Gastrocnemius medialis (tissue), 4 donors: ENCODE results near the gene SMAD1. TPM values are rescaled to one million over a fixed set of nuclear protein-coding genes. Genes with fewer than 3 reads are reported as not detected.

Experiments used
- ATAC-seq, 2 donors: fragments of 150-250 bp; one replicate each; pipeline ENCODE4 v1.9.1; 2016
- DNase-seq, 2 donors: peaks; one replicate each; pipeline ENCODE4 v3.0.0-alpha.2; 2019
- H3K27ac ChIP-seq, 4 donors: fragments of 200-600 bp; sonication (generic); 1 replicate in 1 of 4; 2 replicates in 3 of 4; pipeline ENCODE4 v1.5.1; 2016 to 2018; ENCODE audit warnings: mild to moderate bottlenecking in 2 of 4, moderate library complexity in 1 of 4
- H3K27me3 ChIP-seq, 3 donors: fragments of 200-600 bp; sonication (generic) in 2 of 3; 1 replicate in 1 of 3; 2 replicates in 2 of 3; pipeline versions ENCODE4 v1.5.1 to v1.6.0; 2016 to 2019; ENCODE audit warnings: mild to moderate bottlenecking in 1 of 3, moderate library complexity in 1 of 3
- H3K36me3 ChIP-seq, 2 donors: fragments of 200-600 bp; sonication (generic) in 1 of 2; one replicate each; pipeline ENCODE4 v1.5.1; 2017 to 2018
- H3K4me1 ChIP-seq, 2 donors: fragments of 200-600 bp; sonication (generic) in 1 of 2; one replicate each; pipeline ENCODE4 v1.5.1; 2016 to 2017; ENCODE audit warnings: mild to moderate bottlenecking in 2 of 2
- H3K4me3 ChIP-seq, 4 donors: fragments of 200-600 bp; sonication (generic) in 3 of 4; 1 replicate in 1 of 4; 2 replicates in 3 of 4; pipeline ENCODE4 v1.5.1; 2016 to 2019; ENCODE audit warnings: mild to moderate bottlenecking in 2 of 4
- H3K9me3 ChIP-seq, 3 donors: fragments of 200-600 bp; sonication (generic) in 2 of 3; 1 replicate in 1 of 3; 2 replicates in 2 of 3; pipeline ENCODE4 v1.5.1; 2016 to 2019
- CTCF ChIP-seq, 5 experiments: fragments of 450-650 bp in 3 of 5; fragments of 200-600 bp in 2 of 5; sonication (generic) in 2 of 5; IDR thresholded peaks in 4 of 5; conservative IDR thresholded peaks in 1 of 5; 1 replicate in 4 of 5; 2 replicates in 1 of 5; pipeline ENCODE4 v1.5.1; 2016 to 2019; ENCODE audit warnings: antibody characterized with exemption in 5 of 5, mild to moderate bottlenecking in 3 of 5, moderate library complexity in 3 of 5
- POLR2A ChIP-seq, 2 donors: fragments of 450-650 bp; IDR thresholded peaks; one replicate each; pipeline ENCODE4 v1.6.1; 2017; ENCODE audit warnings: antibody characterized with exemption in 2 of 2, mild to moderate bottlenecking in 2 of 2, moderate library complexity in 2 of 2
- in situ Hi-C, 4 donors: fragments of 200-750 bp; cut with MboI; loops; one replicate each; pipeline versions ENCODE4 v1.15.0 to v1.8.0; 2017; ENCODE audit warnings: low sequenced_read_pairs in 4 of 4
- intact Hi-C: fragments of 100-400 bp; cut with DNase I; formaldehyde crosslinking; loops from one replicate; pipeline ENCODE4 v1.15.1; 2023; ENCODE audit warnings: low total_unique reads
- total RNA-seq, 4 donors: library from RNA; depleted of rRNA; stranded (reverse); fragments of >200 nt; gene quantifications; one replicate each; pipeline versions ENCODE4 v1.1.0 to v1.2.3, GENCODE V29; 2016

SMAD1 gene
- total RNA-seq, 4 donors from 2014 or later, result 19.9 to 33.9 (median 21.7) TPM

- no peaks in the 10 kb centered on the region for H3K4me1 ChIP-seq
- H3K9me3 ChIP-seq, result no peaks in the 10 kb centered on the region
- H3K36me3 ChIP-seq, result peaks cover 0 to 20% of the 10 kb centered on the region in 2 donors
- TF ChIP-seq POLR2A (IDR thresholded peaks at IDR 0.05) (no peak), CTCF (IDR thresholded peaks at IDR 0.05 in 4 of 5, conservative IDR thresholded peaks at IDR 0.05 in 1 of 5) (no peak)
- DNase-seq (no peak), ATAC-seq (no peak)
- intact Hi-C loops (loop anchor here (5.0 kb wide), 1 partner anchor 49 kb away; no protein-coding TSS in a partner anchor), in situ Hi-C loops (loop anchor here in 2 of 4 donors (10.0 to 25.0 kb wide), 2 partner anchors 326 to 349 kb away; no protein-coding TSS in a partner anchor)
- no peak overlapping the region for H3K27ac ChIP-seq
- no peaks in the 10 kb centered on the region for H3K27me3 ChIP-seq
- H3K4me3 ChIP-seq, result no peak overlapping the region
Observed at GRCh38 chr4:145563293-145563985, 81.8 kb downstream of the SMAD1 start.

- intact Hi-C loops (loop anchor here (5.0 kb wide), 1 partner anchor 48 kb away; no protein-coding TSS in a partner anchor), in situ Hi-C loops (loop anchor here in 2 of 4 donors (10.0 to 25.0 kb wide), 2 partner anchors 327 to 350 kb away; no protein-coding TSS in a partner anchor)
- Histone ChIP-seq H3K27me3 (no peaks in the 10 kb centered on the region), H3K9me3 (no peaks in the 10 kb centered on the region), H3K36me3 (peaks cover 0 to 11% of the 10 kb centered on the region in 2 donors), H3K4me3 (no peak overlapping the region), H3K27ac (no peak overlapping the region), H3K4me1 (no peaks in the 10 kb centered on the region)
- no peak for ATAC-seq
- no peak for DNase-seq
- no peak for TF ChIP-seq POLR2A (IDR thresholded peaks at IDR 0.05)
- TF ChIP-seq CTCF (IDR thresholded peaks at IDR 0.05 in 4 of 5, conservative IDR thresholded peaks at IDR 0.05 in 1 of 5), result no peak
Observed at GRCh38 chr4:145564540-145564939, 82.9 kb downstream of the SMAD1 start.

- intact Hi-C loops (no loop called here), in situ Hi-C loops (loop anchor here in 2 of 4 donors (10.0 to 25.0 kb wide), 2 partner anchors 328 to 351 kb away; no protein-coding TSS in a partner anchor)
- no peak overlapping the region for H3K27ac ChIP-seq
- H3K4me1 ChIP-seq, result no peaks in the 10 kb centered on the region
- H3K4me3 ChIP-seq, result no peak overlapping the region
- H3K9me3 ChIP-seq, result no peaks in the 10 kb centered on the region
- TF ChIP-seq CTCF (IDR thresholded peaks at IDR 0.05 in 4 of 5, conservative IDR thresholded peaks at IDR 0.05 in 1 of 5), result no peak
- no peak for TF ChIP-seq POLR2A (IDR thresholded peaks at IDR 0.05)
- DNase-seq (no peak), ATAC-seq (no peak)
- H3K27me3 ChIP-seq, result no peaks in the 10 kb centered on the region
- H3K36me3 ChIP-seq, result peaks cover 0 to 3% of the 10 kb centered on the region in 2 donors
Observed at GRCh38 chr4:145565328-145565727, 83.7 kb downstream of the SMAD1 start.

GRCh38 chr4:145566086-145566708, 84.5 kb downstream of the SMAD1 start:
- H3K36me3 ChIP-seq, result no peaks in the 10 kb centered on the region
- TF ChIP-seq CTCF (IDR thresholded peaks at IDR 0.05 in 4 of 5, conservative IDR thresholded peaks at IDR 0.05 in 1 of 5) (no peak), POLR2A (IDR thresholded peaks at IDR 0.05) (no peak)
- no peak overlapping the region for H3K4me3 ChIP-seq
- H3K27ac ChIP-seq, result no peak overlapping the region
- ATAC-seq (no peak), DNase-seq (no peak)
- no peaks in the 10 kb centered on the region for H3K4me1 ChIP-seq
- intact Hi-C loops (no loop called here), in situ Hi-C loops (loop anchor here in 2 of 4 donors (10.0 to 25.0 kb wide), 2 partner anchors 329 to 351 kb away; no protein-coding TSS in a partner anchor)
- no peaks in the 10 kb centered on the region for H3K9me3 ChIP-seq
- H3K27me3 ChIP-seq, result no peaks in the 10 kb centered on the region
